T-cell (primary cell): ENCODE results near the gene MT1F. TPM values are rescaled to one million over a fixed set of nuclear protein-coding genes. Genes with fewer than 3 reads are reported as not detected.

ENCODE experiments used
- ATAC-seq, 4 experiments: fragments of 200-7000 bp in 3 of 4; fragments of 150-1000 bp in 1 of 4; cut with Tn5 transposase; replicated peaks in 1 of 4; 1 replicate in 3 of 4; 2 replicates in 1 of 4; pipeline ENCODE4 v1.10.0; 2021; ENCODE audit warnings: moderate library complexity in 3 of 4, mild to moderate bottlenecking in 2 of 4, moderate number of reproducible peaks in 1 of 4
- CTCF ChIA-PET, 2 donors: fragments of 300-600 bp; sonication (Branson Sonifier 250); formaldehyde crosslinking; loops; one replicate each; lab custom pipeline; 2022; ENCODE audit warnings: antibody characterized with exemption in 2 of 2; lab: Charles Lee
- POLR2A ChIA-PET, 2 donors: fragments of 300-600 bp; sonication (Branson Sonifier 250); formaldehyde crosslinking; loops; one replicate each; lab custom pipeline; 2022; ENCODE audit warnings: antibody characterized with exemption in 2 of 2; lab: Charles Lee
- DNase-seq, 35 experiments: peaks; one replicate each; pipeline versions ENCODE4 v3.0.0 to v3.0.0-alpha.2; 2013 to 2023
- H3K27ac ChIP-seq: one replicate; pipeline ENCODE4 v1.5.1; 2013; ENCODE audit warnings: low read length
- H3K27me3 ChIP-seq, 2 experiments: replicated peaks in 1 of 2; 1 replicate in 1 of 2; 2 replicates in 1 of 2; pipeline versions ENCODE4 v1.6.1 to v1.7.0; 2013; ENCODE audit warnings: low read length in 1 of 2, mixed read lengths in 1 of 2; ENCODE audit not compliant: control insufficient read depth in 2 of 2, insufficient read depth in 2 of 2; ENCODE audit errors: extremely low read depth in 1 of 2
- H3K36me3 ChIP-seq, 2 donors: 1 replicate in 1 of 2; 2 replicates in 1 of 2; pipeline versions ENCODE4 v1.6.1 to v1.7.0; 2013; ENCODE audit warnings: low read length in 1 of 2; ENCODE audit not compliant: control insufficient read depth in 2 of 2, insufficient read depth in 1 of 2; ENCODE audit errors: extremely low read depth in 1 of 2
- H3K4me1 ChIP-seq, 2 experiments: 1 replicate in 1 of 2; 2 replicates in 1 of 2; pipeline versions ENCODE4 v1.6.1 to v1.7.0; 2013; ENCODE audit warnings: low read length in 2 of 2, mixed read lengths in 1 of 2; ENCODE audit not compliant: insufficient read depth in 2 of 2, control insufficient read depth in 1 of 2; ENCODE audit errors: extremely low read depth in 1 of 2
- H3K4me3 ChIP-seq, 2 donors: 1 replicate in 1 of 2; 2 replicates in 1 of 2; pipeline versions ENCODE4 v1.5.1 to v1.7.0; 2013; ENCODE audit warnings: mild to moderate bottlenecking in 2 of 2, low read length in 1 of 2, moderate library complexity in 1 of 2; ENCODE audit not compliant: control insufficient read depth in 1 of 2; ENCODE audit errors: extremely low read depth in 1 of 2
- H3K9me3 ChIP-seq: 2 replicates; pipeline ENCODE4 v1.7.0; 2013
- H3K27ac Mint-ChIP-seq, 2 donors: one replicate each; pipeline ENCODE4 v1.8.0; 2020 to 2021; ENCODE audit warnings: mild to moderate bottlenecking in 2 of 2, mixed read lengths in 2 of 2
- H3K27me3 Mint-ChIP-seq, 2 donors: one replicate each; pipeline ENCODE4 v1.8.0; 2021 to 2022; ENCODE audit warnings: mixed read lengths in 2 of 2
- H3K36me3 Mint-ChIP-seq: one replicate; pipeline ENCODE4 v1.8.0; 2021; ENCODE audit warnings: mixed read lengths
- H3K4me1 Mint-ChIP-seq, 3 donors: one replicate each; pipeline ENCODE4 v1.8.0; 2020 to 2022; ENCODE audit warnings: mixed read lengths in 3 of 3, mild to moderate bottlenecking in 1 of 3
- H3K4me3 Mint-ChIP-seq, 3 donors: one replicate each; pipeline ENCODE4 v1.8.0; 2020 to 2022; ENCODE audit warnings: mild to moderate bottlenecking in 3 of 3, mixed read lengths in 3 of 3, moderate library complexity in 3 of 3
- H3K9me3 Mint-ChIP-seq, 3 donors: one replicate each; pipeline ENCODE4 v1.8.0; 2020 to 2022; ENCODE audit warnings: mixed read lengths in 3 of 3
- WGBS: methylation state at CpG from one replicate; pipeline ENCODE4 v1.1.5; 2013; ENCODE audit warnings: missing lambda C conversion rate; ENCODE audit not compliant: insufficient coverage; 5-methylcytosine and 5-hydroxymethylcytosine counted together
- total RNA-seq, 35 experiments: library from RNA in 6 of 35; stranded (reverse) in 6 of 35; fragments of 120-200 nt in 1 of 35; gene quantifications; one replicate each; pipeline versions ENCODE4 v1.2.1 to v1.2.4 and lab custom pipeline; 2013 to 2026

MT1F gene
- total RNA-seq, 5 donors from 2014 or later (not counting 1 experiment from before 2014, with no cell fraction given): 5.3 to 14.3 (median 9.3) TPM

GRCh38 chr16:56691885-56692284, 34.1 kb downstream of the MT1F start:
- ATAC-seq (no peak), DNase-seq (no peak)
- Mint-ChIP-seq H3K27ac (no peak overlapping the region), H3K4me3 (no peak overlapping the region), H3K4me1 (no peaks in the 10 kb centered on the region), H3K9me3 (peaks cover 0 to under 1% (median 0%) of the 10 kb centered on the region in 3 donors), H3K36me3 (no peaks in the 10 kb centered on the region), H3K27me3 (no peaks in the 10 kb centered on the region)
- WGBS: 85% methylated on average over 4 of the region's 4 CpGs
- Histone ChIP-seq H3K9me3 (no peaks in the 10 kb centered on the region), H3K4me1 (no peaks in the 10 kb centered on the region), H3K36me3 (no peaks in the 10 kb centered on the region), H3K27ac (no peak overlapping the region), H3K27me3 (peaks cover 0 to 11% of the 10 kb centered on the region in 2 experiments), H3K4me3 (no peak overlapping the region)
- POLR2A ChIA-PET: no interaction called here
- CTCF ChIA-PET: no interaction called here

DNA sequence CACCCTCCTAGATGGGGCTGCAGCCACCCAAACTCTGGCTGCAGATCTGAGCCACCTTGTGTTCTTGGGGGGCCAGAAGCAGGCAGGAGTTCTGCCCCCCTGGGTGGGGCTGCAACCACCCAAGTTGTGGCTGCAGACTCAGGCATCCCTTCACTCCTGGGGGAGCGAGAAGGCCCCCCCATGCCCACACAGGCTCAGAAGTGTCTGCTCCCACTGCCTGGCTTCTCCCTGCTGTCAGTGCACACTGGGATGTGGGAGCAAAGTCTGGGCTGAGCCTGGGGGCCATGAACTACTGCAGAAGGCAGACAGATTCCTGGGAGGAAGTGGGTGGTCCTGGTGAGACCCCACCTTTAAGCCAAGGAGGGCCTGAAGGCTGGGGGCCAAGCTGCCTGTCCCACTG, 37.5 kb downstream of the MT1F start:
- H3K4me1 Mint-ChIP-seq: no peaks in the 10 kb centered on the region
- H3K4me3 ChIP-seq: no peak overlapping the region
- no peak for ATAC-seq
- H3K4me1 ChIP-seq: no peaks in the 10 kb centered on the region
- POLR2A ChIA-PET: interaction anchor here in 1 of 2 donors (0.6 kb wide), 1 partner anchor 84 kb away, joined by 3 read pairs; no protein-coding TSS in a partner anchor
- CTCF ChIA-PET: no interaction called here
- no peak overlapping the region for H3K27ac Mint-ChIP-seq
- no peaks in the 10 kb centered on the region for H3K9me3 ChIP-seq
- peaks cover 0 to 5% (median 0%) of the 10 kb centered on the region in 3 donors for H3K9me3 Mint-ChIP-seq
- no peak overlapping the region for H3K27ac ChIP-seq
- 67% methylated on average over 1 of the region's 1 CpG for WGBS
- no peaks in the 10 kb centered on the region for H3K36me3 Mint-ChIP-seq
- H3K27me3 Mint-ChIP-seq: no peaks in the 10 kb centered on the region
- DNase-seq: no peak
- no peaks in the 10 kb centered on the region for H3K36me3 ChIP-seq
- H3K27me3 ChIP-seq: peaks cover 0 to 14% of the 10 kb centered on the region in 2 experiments
- no peak overlapping the region for H3K4me3 Mint-ChIP-seq

DNA sequence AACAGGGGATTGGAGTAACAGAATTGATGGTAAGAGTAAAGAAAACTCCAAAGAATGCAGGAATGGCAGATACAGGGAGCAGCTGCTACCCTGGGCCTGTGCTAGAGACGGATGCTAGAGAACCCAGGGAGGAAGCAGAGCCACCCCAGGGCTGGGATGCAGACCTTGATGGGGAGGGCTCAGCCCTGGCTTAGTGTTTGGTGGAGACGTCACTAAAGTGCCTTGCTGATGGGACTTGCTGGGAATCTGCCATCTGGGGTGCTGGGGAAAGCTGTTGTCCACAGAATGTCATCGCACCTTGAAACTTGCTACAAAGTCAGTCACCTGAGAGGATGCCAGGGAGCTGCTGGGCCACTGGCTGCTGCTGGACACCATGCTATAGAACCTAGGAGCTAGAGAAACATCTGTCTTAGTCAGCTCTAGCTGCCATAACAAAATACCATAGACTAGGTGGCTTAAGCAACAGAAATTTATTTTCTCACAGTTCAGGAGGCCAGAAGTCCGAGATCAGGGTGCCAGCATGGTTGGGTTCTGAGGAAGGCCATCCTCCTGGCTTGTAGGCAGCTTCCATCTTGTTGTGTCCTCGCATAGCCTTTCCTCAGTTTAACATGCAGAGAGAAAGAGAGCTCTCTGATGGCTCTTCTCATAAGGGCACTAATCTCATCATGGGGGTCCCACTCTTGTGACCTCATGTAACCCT, 39.8 kb downstream of the MT1F start:
- DNase-seq (no peak), ATAC-seq (no peak)
- ChIA-PET POLR2A (no interaction called here), CTCF (interaction anchor here in 1 of 2 donors (0.5 kb wide), 1 partner anchor 806 kb away, joined by 3 read pairs; no protein-coding TSS in a partner anchor)
- H3K4me3 Mint-ChIP-seq: no peak overlapping the region
- Histone ChIP-seq H3K27ac (no peak overlapping the region), H3K27me3 (peaks cover 0 to 8% of the 10 kb centered on the region in 2 experiments), H3K4me3 (no peak overlapping the region), H3K9me3 (no peaks in the 10 kb centered on the region), H3K4me1 (peaks cover 0 to 3% of the 10 kb centered on the region in 2 experiments), H3K36me3 (no peaks in the 10 kb centered on the region)
- H3K27me3 Mint-ChIP-seq: no peaks in the 10 kb centered on the region
- 89% methylated on average over 5 of the region's 5 CpGs for WGBS
- H3K9me3 Mint-ChIP-seq: peaks cover 0 to 5% (median 0%) of the 10 kb centered on the region in 3 donors
- no peaks in the 10 kb centered on the region for H3K36me3 Mint-ChIP-seq
- H3K4me1 Mint-ChIP-seq: peaks cover 0 to 10% (median 8%) of the 10 kb centered on the region in 3 donors
- no peak overlapping the region for H3K27ac Mint-ChIP-seq

- peaks cover 0 to 5% (median 0%) of the 10 kb centered on the region in 3 donors for H3K9me3 Mint-ChIP-seq
- H3K36me3 Mint-ChIP-seq: no peaks in the 10 kb centered on the region
- no peak overlapping the region for H3K4me3 ChIP-seq
- no peaks in the 10 kb centered on the region for H3K36me3 ChIP-seq
- CTCF ChIA-PET: interaction anchor here (0.5 to 3.1 kb wide), 11 partner anchors 16 to 637 kb away, joined by 3 to 35 read pairs (median 6); partner anchors contain the start of gene MT2A (in 1 of the 2)
- no peak for DNase-seq
- peaks cover 0 to 3% of the 10 kb centered on the region in 2 experiments for H3K4me1 ChIP-seq
- no peaks in the 10 kb centered on the region for H3K9me3 ChIP-seq
- peaks cover 0 to 6% of the 10 kb centered on the region in 2 experiments for H3K27me3 ChIP-seq
- H3K27ac ChIP-seq: no peak overlapping the region
- H3K27ac Mint-ChIP-seq: no peak overlapping the region
- no peak for ATAC-seq
- H3K27me3 Mint-ChIP-seq: no peaks in the 10 kb centered on the region
- peaks cover 0 to 10% (median 8%) of the 10 kb centered on the region in 3 donors for H3K4me1 Mint-ChIP-seq
- WGBS: no CpG with 5 or more reads among the region's 1 CpG
- H3K4me3 Mint-ChIP-seq: no peak overlapping the region
- POLR2A ChIA-PET: interaction anchor here in 1 of 2 donors (0.6 kb wide), 2 partner anchors 155 to 1884 kb away, joined by 3 to 4 read pairs; no protein-coding TSS in a partner anchor
Observed at GRCh38 chr16:56700195-56700594, 42.4 kb downstream of the MT1F start.

- H3K36me3 ChIP-seq: no peaks in the 10 kb centered on the region
- Mint-ChIP-seq H3K36me3 (no peaks in the 10 kb centered on the region), H3K4me1 (peaks cover 0 to 10% (median 10%) of the 10 kb centered on the region in 3 donors), H3K4me3 (no peak overlapping the region), H3K27me3 (no peaks in the 10 kb centered on the region), H3K9me3 (peaks cover 0 to 5% (median 0%) of the 10 kb centered on the region in 3 donors), H3K27ac (no peak overlapping the region)
- DNase-seq (no peak), ATAC-seq (no peak)
- no peaks in the 10 kb centered on the region for H3K9me3 ChIP-seq
- ChIA-PET CTCF (interaction anchor here (0.5 to 3.7 kb wide), 13 partner anchors 12 to 438 kb away, joined by 3 to 93 read pairs (median 6); partner anchors contain the start of gene MT2A (in 1 of the 2)), POLR2A (interaction anchor here in 1 of 2 donors (0.6 kb wide), 1 partner anchor 155 kb away, joined by 4 read pairs; no protein-coding TSS in a partner anchor)
- peaks cover 0 to 2% of the 10 kb centered on the region in 2 experiments for H3K27me3 ChIP-seq
- WGBS: 100% methylated on average over 1 of the region's 1 CpG
- no peak overlapping the region for H3K27ac ChIP-seq
- H3K4me3 ChIP-seq: no peak overlapping the region
- peaks cover 0 to 3% of the 10 kb centered on the region in 2 experiments for H3K4me1 ChIP-seq
Observed at GRCh38 chr16:56700631-56701030, 42.9 kb downstream of the MT1F start.

DNA sequence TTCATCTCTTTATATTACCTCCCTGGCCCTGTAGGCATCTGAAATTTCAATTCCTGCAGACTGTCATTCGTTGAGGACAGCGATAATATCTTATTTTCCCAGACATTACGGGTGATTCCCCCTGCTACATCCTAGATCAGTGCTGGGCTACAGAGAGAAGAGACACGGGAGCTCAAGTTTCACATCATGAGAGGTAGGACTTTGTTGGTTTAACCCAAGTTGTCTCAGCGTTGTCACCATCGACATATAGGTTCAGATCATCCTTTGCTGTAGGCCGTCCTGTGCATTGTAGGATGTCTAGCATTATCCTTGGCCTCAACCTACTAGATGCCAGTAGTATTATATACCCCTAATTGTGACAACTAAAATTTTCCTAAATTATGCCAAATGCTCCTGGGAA, 43.8 kb downstream of the MT1F start:
- ChIA-PET CTCF (interaction anchor here (0.6 to 3.7 kb wide), 49 partner anchors 10 to 1034 kb away, joined by 3 to 93 read pairs (median 4); partner anchors contain the start of genes ADGRG5 (in 1 of the 2), BBS2 (in 1 of the 2), KATNB1 (in 1 of the 2) and MT1B (in 1 of the 2)), POLR2A (interaction anchor here in 1 of 2 donors (0.6 kb wide), 1 partner anchor 214 kb away, joined by 4 read pairs; no protein-coding TSS in a partner anchor)
- H3K4me3 Mint-ChIP-seq: no peak overlapping the region
- H3K9me3 ChIP-seq: no peaks in the 10 kb centered on the region
- peaks cover 0 to 11% (median 10%) of the 10 kb centered on the region in 3 donors for H3K4me1 Mint-ChIP-seq
- no peaks in the 10 kb centered on the region for H3K27me3 Mint-ChIP-seq
- ATAC-seq: no peak
- peaks cover 0 to 2% of the 10 kb centered on the region in 2 experiments for H3K27me3 ChIP-seq
- H3K27ac ChIP-seq: no peak overlapping the region
- H3K36me3 Mint-ChIP-seq: no peaks in the 10 kb centered on the region
- 100% methylated on average over 1 of the region's 7 CpGs for WGBS
- no peak for DNase-seq
- no peak overlapping the region for H3K4me3 ChIP-seq
- H3K36me3 ChIP-seq: no peaks in the 10 kb centered on the region
- H3K9me3 Mint-ChIP-seq: peaks cover 0 to 5% (median 0%) of the 10 kb centered on the region in 3 donors
- peak overlapping the region in 1 of 2 donors; percentile 58 for H3K27ac Mint-ChIP-seq
- H3K4me1 ChIP-seq: peaks cover 0 to 3% of the 10 kb centered on the region in 2 experiments
